B cell (primary cell): ENCODE measurements around the gene PTPRQ. TPM values are rescaled to one million over a fixed set of nuclear protein-coding genes. Genes with fewer than 3 reads are reported as not detected.

Experiments
- ATAC-seq: fragments of 200-7000 bp; cut with Tn5 transposase; one replicate; pipeline ENCODE4 v1.10.0; 2021; ENCODE audit warnings: low read depth, mild to moderate bottlenecking, moderate number of reproducible peaks, moderate library complexity
- CTCF ChIA-PET: fragments of 350-600 bp; sonication (Branson Sonifier 250); formaldehyde crosslinking; loops from one replicate; lab custom pipeline; 2021; ENCODE audit warnings: antibody characterized with exemption, inconsistent platforms; lab: Charles Lee
- POLR2A ChIA-PET: fragments of 350-600 bp; sonication (Branson Sonifier 250); formaldehyde crosslinking; loops from one replicate; lab custom pipeline; 2021; ENCODE audit warnings: antibody characterized with exemption; lab: Charles Lee
- DNase-seq: peaks from one replicate; pipeline ENCODE4 v3.0.0; 2013
- H2AFZ ChIP-seq: 2 replicates; pipeline ENCODE4 v1.6.1; 2012; ENCODE audit warnings: mild to moderate bottlenecking, low read depth, low read length; ENCODE audit not compliant: insufficient read depth, poor library complexity, severe bottlenecking
- H3K27ac ChIP-seq, 2 donors: 1 replicate in 1 of 2; 2 replicates in 1 of 2; pipeline ENCODE4 v1.5.1; 2012 to 2013; ENCODE audit warnings: low read length in 2 of 2, mild to moderate bottlenecking in 2 of 2, moderate library complexity in 1 of 2
- H3K27me3 ChIP-seq, 4 experiments: fragments of 200-600 bp in 1 of 4; sonication (generic) in 1 of 4; replicated peaks in 1 of 4; 1 replicate in 2 of 4; 2 replicates in 2 of 4; pipeline versions ENCODE4 v1.6.1 to v1.7.0; 2013 to 2016; ENCODE audit warnings: low read length in 3 of 4, mild to moderate bottlenecking in 2 of 4, mixed read lengths in 1 of 4, moderate library complexity in 1 of 4; ENCODE audit not compliant: insufficient read depth in 4 of 4, control insufficient read depth in 3 of 4; ENCODE audit errors: control extremely low read depth in 1 of 4
- H3K36me3 ChIP-seq, 2 experiments: replicated peaks in 1 of 2; 1 replicate in 1 of 2; 2 replicates in 1 of 2; pipeline versions ENCODE4 v1.6.1 to v1.7.1; 2013; ENCODE audit warnings: low read length in 1 of 2; ENCODE audit not compliant: insufficient read depth in 2 of 2, control insufficient read depth in 1 of 2; ENCODE audit errors: control extremely low read depth in 1 of 2, extremely low read depth in 1 of 2
- H3K4me1 ChIP-seq, 2 donors: fragments of 200-600 bp in 1 of 2; sonication (generic) in 1 of 2; 1 replicate in 1 of 2; 2 replicates in 1 of 2; pipeline versions ENCODE4 v1.5.1 to v1.6.1; 2013 to 2017; ENCODE audit warnings: low read length in 2 of 2; ENCODE audit not compliant: control insufficient read depth in 2 of 2, insufficient read depth in 2 of 2
- H3K4me2 ChIP-seq: replicated peaks from 2 replicates; pipeline ENCODE3; 2012; ENCODE audit warnings: mild to moderate bottlenecking, low read depth, low read length; ENCODE audit not compliant: poor library complexity, severe bottlenecking
- H3K4me3 ChIP-seq, 5 experiments: fragments of 200-600 bp in 1 of 5; sonication (generic) in 1 of 5; 1 replicate in 3 of 5; 2 replicates in 2 of 5; pipeline versions ENCODE4 v1.5.1 to v1.7.0; 2011 to 2016; ENCODE audit warnings: low read length in 4 of 5, mild to moderate bottlenecking in 4 of 5, low read depth in 2 of 5, control low read depth in 1 of 5, moderate library complexity in 1 of 5; ENCODE audit not compliant: insufficient read depth in 1 of 5; ENCODE audit errors: control extremely low read depth in 1 of 5, extremely low read depth in 1 of 5
- H3K79me2 ChIP-seq: fragments of 200-600 bp; sonication (generic); one replicate; pipeline ENCODE4 v1.6.0; 2016; ENCODE audit warnings: low read length; ENCODE audit not compliant: control insufficient read depth, insufficient read depth
- H3K9ac ChIP-seq: fragments of 200-600 bp; sonication (generic); 2 replicates; pipeline ENCODE4 v1.6.1; 2017; ENCODE audit warnings: mild to moderate bottlenecking, low read length, moderate library complexity
- H3K9me3 ChIP-seq, 3 donors: one replicate each; pipeline versions ENCODE4 v1.6.1 to v1.7.1; 2013; ENCODE audit warnings: low read length in 2 of 3; ENCODE audit not compliant: control insufficient read depth in 2 of 3, insufficient read depth in 1 of 3; ENCODE audit errors: control extremely low read depth in 1 of 3
- H4K20me1 ChIP-seq: 2 replicates; pipeline ENCODE4 v1.6.0; 2012; ENCODE audit warnings: mild to moderate bottlenecking, low read length; ENCODE audit not compliant: insufficient read depth, control insufficient read depth, poor library complexity, severe bottlenecking
- H3K27ac Mint-ChIP-seq: one replicate; pipeline ENCODE4 v1.8.0; 2021; ENCODE audit warnings: mixed read lengths
- H3K27me3 Mint-ChIP-seq: one replicate; pipeline ENCODE4 v1.8.0; 2021; ENCODE audit warnings: mixed read lengths
- H3K4me1 Mint-ChIP-seq: one replicate; pipeline ENCODE4 v1.8.0; 2021; ENCODE audit warnings: mixed read lengths
- H3K4me3 Mint-ChIP-seq: one replicate; pipeline ENCODE4 v1.8.0; 2021; ENCODE audit warnings: mixed read lengths
- H3K9me3 Mint-ChIP-seq: one replicate; pipeline ENCODE4 v1.8.0; 2022; ENCODE audit warnings: mixed read lengths; ENCODE audit not compliant: insufficient read depth
- CTCF ChIP-seq: fragments of 200-600 bp; IDR thresholded peaks from one replicate; pipeline ENCODE4 v1.8.0; 2022; ENCODE audit warnings: antibody characterized with exemption, mild to moderate bottlenecking
- EZH2 ChIP-seq: IDR thresholded peaks from 2 replicates; pipeline ENCODE4 v1.6.1; 2012; ENCODE audit warnings: borderline replicate concordance, low read depth, mild to moderate bottlenecking, moderate library complexity, low read length; ENCODE audit not compliant: insufficient read depth, poor library complexity, severe bottlenecking
- WGBS: methylation state at CpG from one replicate; pipeline ENCODE4 v1.1.5; 2013; ENCODE audit warnings: missing lambda C conversion rate; ENCODE audit not compliant: insufficient coverage; 5-methylcytosine and 5-hydroxymethylcytosine counted together
- intact Hi-C: fragments of 100-400 bp; cut with micrococcal nuclease; formaldehyde crosslinking; loops from one replicate; pipeline ENCODE4 v1.10.0; 2022
- polyA plus RNA-seq: library from polyadenylated mRNA; depleted of rRNA; stranded (reverse); fragments of >200 nt; gene quantifications from 2 replicates; pipeline ENCODE4 v1.2.3, GENCODE V29; 2012
- total RNA-seq, 2 donors: library from RNA; stranded (reverse); fragments of 120-200 nt in 1 of 2; gene quantifications; 1 replicate in 1 of 2; 2 replicates in 1 of 2; pipeline versions ENCODE4 v1.2.3 to v1.2.4, GENCODE V29; 2013 to 2022

PTPRQ gene
- total and polyA plus RNA-seq, 2 donors (not counting 1 experiment from before 2014, with no cell fraction given), result not detected

GRCh38 chr12:80590085-80590484, 146.1 kb downstream of the PTPRQ start:
- Mint-ChIP-seq H3K4me3 (no peak overlapping the region), H3K9me3 (peaks cover 4% of the 10 kb centered on the region), H3K27me3 (no peaks in the 10 kb centered on the region), H3K4me1 (no peaks in the 10 kb centered on the region), H3K27ac (no peak overlapping the region)
- no peak for DNase-seq
- no peaks in the 10 kb centered on the region for H3K4me1 ChIP-seq
- H3K27me3 ChIP-seq, result no peaks in the 10 kb centered on the region
- intact Hi-C loops, result no loop called here
- ATAC-seq, result no peak
- H3K4me2 ChIP-seq, result no peak overlapping the region
- H3K9ac ChIP-seq, result no peak overlapping the region
- no peaks in the 10 kb centered on the region for H3K79me2 ChIP-seq
- WGBS, result 80% methylated on average over 1 of the region's 4 CpGs
- no peak overlapping the region for H3K4me3 ChIP-seq
- POLR2A ChIA-PET, result no interaction called here
- CTCF ChIA-PET, result no interaction called here
- TF ChIP-seq EZH2 (no peak), CTCF (no peak)
- H3K9me3 ChIP-seq, result no peaks in the 10 kb centered on the region
- H3K36me3 ChIP-seq, result no peaks in the 10 kb centered on the region
- H4K20me1 ChIP-seq, result no peaks in the 10 kb centered on the region
- no peak overlapping the region for H3K27ac ChIP-seq
- no peak overlapping the region for H2AFZ ChIP-seq

- Histone ChIP-seq H3K27ac (no peak overlapping the region), H3K4me2 (no peak overlapping the region), H3K9ac (no peak overlapping the region), H3K9me3 (no peaks in the 10 kb centered on the region), H4K20me1 (no peaks in the 10 kb centered on the region), H3K4me1 (no peaks in the 10 kb centered on the region), H2AFZ (no peak overlapping the region), H3K79me2 (no peaks in the 10 kb centered on the region), H3K27me3 (no peaks in the 10 kb centered on the region), H3K4me3 (no peak overlapping the region), H3K36me3 (no peaks in the 10 kb centered on the region)
- POLR2A ChIA-PET, result no interaction called here
- no peak for DNase-seq
- H3K4me1 Mint-ChIP-seq, result no peaks in the 10 kb centered on the region
- no peaks in the 10 kb centered on the region for H3K9me3 Mint-ChIP-seq
- intact Hi-C loops, result no loop called here
- H3K27me3 Mint-ChIP-seq, result no peaks in the 10 kb centered on the region
- H3K4me3 Mint-ChIP-seq, result no peak overlapping the region
- no peak overlapping the region for H3K27ac Mint-ChIP-seq
- no CpG with 5 or more reads among the region's 1 CpG for WGBS
- no peak for ATAC-seq
- TF ChIP-seq EZH2 (no peak), CTCF (no peak)
- CTCF ChIA-PET, result no interaction called here
Measured at GRCh38 chr12:80593766-80594165, 149.7 kb downstream of the PTPRQ start.
